HEK293 (cell line): ENCODE measurements around the gene TNRC6A.

Experiments
- CTCF ChIA-PET: fragments of 350-600 bp; formaldehyde crosslinking; extraction: SDS; loops from one replicate; lab custom pipeline; 2021; ENCODE audit warnings: antibody characterized with exemption; lab: Yijun Ruan, JAX
- POLR2A ChIA-PET: fragments of 300-600 bp; formaldehyde crosslinking; extraction: SDS; loops from one replicate; lab custom pipeline; 2020; ENCODE audit warnings: antibody characterized with exemption, inconsistent platforms; lab: Yijun Ruan, JAX
- H3K27ac ChIP-seq: fragments of 200-500 bp; sonication (Bioruptor generic); 2 replicates; pipeline ENCODE4 v1.5.1; 2014; ENCODE audit warnings: low read depth, low read length, control low read depth, inconsistent platforms; ENCODE audit errors: extremely low read depth
- H3K36me3 ChIP-seq, 2 experiments: fragments of 200-500 bp in 1 of 2; sonication (Bioruptor generic) in 1 of 2; 1 replicate in 1 of 2; 2 replicates in 1 of 2; pipeline ENCODE4 v1.5.1; 2014 to 2017; ENCODE audit warnings: inconsistent platforms in 2 of 2, low read length in 2 of 2; ENCODE audit not compliant: control insufficient read depth in 2 of 2, insufficient read depth in 1 of 2
- H3K4me1 ChIP-seq: fragments of 200-500 bp; sonication (Bioruptor generic); 2 replicates; pipeline ENCODE4 v1.5.1; 2014; ENCODE audit warnings: mild to moderate bottlenecking, low read length, inconsistent platforms; ENCODE audit not compliant: control insufficient read depth, insufficient read depth
- H3K4me3 ChIP-seq: 2 replicates; pipeline ENCODE4 v1.5.1; 2011; ENCODE audit warnings: low read depth, mild to moderate bottlenecking, control low read depth, low read length, moderate library complexity
- H3K9me3 ChIP-seq: fragments of 200-500 bp; sonication (Bioruptor generic); 2 replicates; pipeline ENCODE4 v1.5.1; 2014; ENCODE audit warnings: low read depth, low read length, inconsistent platforms; ENCODE audit not compliant: control insufficient read depth, insufficient read depth
- GLI4 ChIP-seq: fragments of 450-650 bp; formaldehyde crosslinking; IDR thresholded peaks from 2 replicates; pipeline ENCODE4 v1.5.1; 2016; ENCODE audit warnings: missing biosample characterization, missing genetic modification characterization
- GLIS1 ChIP-seq: fragments of 450-650 bp; formaldehyde crosslinking; IDR thresholded peaks from 2 replicates; pipeline ENCODE4 v1.5.1; 2016; ENCODE audit warnings: missing biosample characterization, missing genetic modification characterization
- IKZF3 ChIP-seq: fragments of 450-650 bp; IDR thresholded peaks from 2 replicates; pipeline ENCODE4 v1.5.0; 2018; ENCODE audit warnings: missing biosample characterization, mild to moderate bottlenecking, missing genetic modification characterization, moderate library complexity
- MYNN ChIP-seq: fragments of 450-650 bp; formaldehyde crosslinking; IDR thresholded peaks from 2 replicates; pipeline ENCODE4 v1.5.1; 2016; ENCODE audit warnings: missing biosample characterization, missing genetic modification characterization, borderline replicate concordance
- PBX3 ChIP-seq: sonication (generic); formaldehyde crosslinking; IDR thresholded peaks from 2 replicates; pipeline ENCODE4 v1.8.1; 2022; ENCODE audit warnings: mild to moderate bottlenecking, moderate library complexity, missing genetic modification reagents
- PRDM10 ChIP-seq: fragments of 450-650 bp; formaldehyde crosslinking; IDR thresholded peaks from 2 replicates; pipeline ENCODE4 v1.5.1; 2016; ENCODE audit warnings: missing biosample characterization, missing genetic modification characterization
- SCRT2 ChIP-seq: fragments of 450-650 bp; formaldehyde crosslinking; IDR thresholded peaks from 2 replicates; pipeline ENCODE4 v1.5.1; 2016; ENCODE audit warnings: missing biosample characterization, missing genetic modification characterization
- TRIM28 ChIP-seq: IDR thresholded peaks from 2 replicates; pipeline ENCODE4 v1.6.1; 2011; ENCODE audit warnings: low read length, control low read depth, borderline replicate concordance
- ZBTB1 ChIP-seq: fragments of 450-650 bp; formaldehyde crosslinking; IDR thresholded peaks from 2 replicates; pipeline ENCODE4 v1.5.1; 2016; ENCODE audit warnings: missing biosample characterization, missing genetic modification characterization
- ZBTB17 ChIP-seq: fragments of 450-650 bp; formaldehyde crosslinking; IDR thresholded peaks from 2 replicates; pipeline ENCODE4 v1.5.1; 2016; ENCODE audit warnings: missing biosample characterization, missing genetic modification characterization
- ZFP37 ChIP-seq: fragments of 450-650 bp; formaldehyde crosslinking; IDR thresholded peaks from 2 replicates; pipeline ENCODE4 v1.5.1; 2016; ENCODE audit warnings: missing biosample characterization, missing genetic modification characterization
- ZFP41 ChIP-seq: fragments of 450-650 bp; formaldehyde crosslinking; IDR thresholded peaks from 2 replicates; pipeline ENCODE4 v1.5.1; 2016; ENCODE audit warnings: missing biosample characterization, missing genetic modification characterization, borderline replicate concordance
- ZNF112 ChIP-seq: fragments of 450-650 bp; formaldehyde crosslinking; IDR thresholded peaks from 2 replicates; pipeline ENCODE4 v1.5.0; 2017; ENCODE audit warnings: missing biosample characterization, missing genetic modification characterization
- ZNF174 ChIP-seq: fragments of 450-650 bp; formaldehyde crosslinking; IDR thresholded peaks from 2 replicates; pipeline ENCODE4 v1.5.0; 2017; ENCODE audit warnings: missing biosample characterization, mild to moderate bottlenecking, missing genetic modification characterization
- ZNF18 ChIP-seq: fragments of 450-650 bp; formaldehyde crosslinking; IDR thresholded peaks from 2 replicates; pipeline ENCODE4 v1.5.1; 2016; ENCODE audit warnings: missing biosample characterization, missing genetic modification characterization
- ZNF211 ChIP-seq: fragments of 450-650 bp; formaldehyde crosslinking; IDR thresholded peaks from 2 replicates; pipeline ENCODE4 v1.5.1; 2016; ENCODE audit warnings: low read depth, missing biosample characterization, missing genetic modification characterization
- ZNF223 ChIP-seq: fragments of 450-650 bp; formaldehyde crosslinking; IDR thresholded peaks from 2 replicates; pipeline ENCODE4 v1.5.1; 2016; ENCODE audit warnings: missing biosample characterization, missing genetic modification characterization
- ZNF23 ChIP-seq: fragments of 450-650 bp; formaldehyde crosslinking; IDR thresholded peaks from 2 replicates; pipeline ENCODE4 v1.5.1; 2016; ENCODE audit warnings: missing biosample characterization, missing genetic modification characterization, borderline replicate concordance
- ZNF280D ChIP-seq: fragments of 450-650 bp; formaldehyde crosslinking; IDR thresholded peaks from 2 replicates; pipeline ENCODE4 v1.5.1; 2016; ENCODE audit warnings: missing biosample characterization, missing genetic modification characterization
- ZNF335 ChIP-seq: fragments of 450-650 bp; formaldehyde crosslinking; conservative IDR thresholded peaks from 2 replicates; pipeline ENCODE4 v1.5.1; 2016; ENCODE audit warnings: missing biosample characterization, missing genetic modification characterization
- ZNF391 ChIP-seq: fragments of 450-650 bp; formaldehyde crosslinking; IDR thresholded peaks from 2 replicates; pipeline ENCODE4 v1.5.1; 2016; ENCODE audit warnings: low read depth, missing biosample characterization, missing genetic modification characterization, borderline replicate concordance
- ZNF544 ChIP-seq: fragments of 450-650 bp; formaldehyde crosslinking; IDR thresholded peaks from 2 replicates; pipeline ENCODE4 v1.5.0; 2017; ENCODE audit warnings: missing biosample characterization, missing genetic modification characterization
- ZNF600 ChIP-seq: fragments of 450-650 bp; formaldehyde crosslinking; IDR thresholded peaks from 2 replicates; pipeline ENCODE4 v1.5.1; 2016; ENCODE audit warnings: missing biosample characterization, missing genetic modification characterization
- ZNF629 ChIP-seq: fragments of 450-650 bp; formaldehyde crosslinking; IDR thresholded peaks from 2 replicates; pipeline ENCODE4 v1.5.1; 2017; ENCODE audit warnings: missing biosample characterization, missing genetic modification characterization
- ZNF660 ChIP-seq: fragments of 450-650 bp; IDR thresholded peaks from 2 replicates; pipeline ENCODE4 v1.5.1; 2018; ENCODE audit warnings: missing biosample characterization, mild to moderate bottlenecking, missing genetic modification characterization
- ZNF776 ChIP-seq: fragments of 450-650 bp; formaldehyde crosslinking; IDR thresholded peaks from 2 replicates; pipeline ENCODE4 v1.5.0; 2017; ENCODE audit warnings: missing biosample characterization, missing genetic modification characterization, borderline replicate concordance
- ZNF777 ChIP-seq: fragments of 450-650 bp; formaldehyde crosslinking; IDR thresholded peaks from 2 replicates; pipeline ENCODE4 v1.5.1; 2017; ENCODE audit warnings: missing biosample characterization, missing genetic modification characterization, borderline replicate concordance
- ZNF830 ChIP-seq: fragments of 450-650 bp; IDR thresholded peaks from 2 replicates; pipeline ENCODE4 v1.5.0; 2018; ENCODE audit warnings: missing biosample characterization, missing genetic modification characterization, low read depth, mild to moderate bottlenecking, moderate library complexity
- ZSCAN23 ChIP-seq: fragments of 450-650 bp; formaldehyde crosslinking; IDR thresholded peaks from 2 replicates; pipeline ENCODE4 v1.5.1; 2016; ENCODE audit warnings: missing biosample characterization, missing genetic modification characterization

TNRC6A gene

GRCh38 chr16:24748242-24748641 is 18.8 kb downstream of the TNRC6A start:
- no peaks in the 10 kb centered on the region; a peak in 1 of 3 replicates for H3K36me3 ChIP-seq
- no peak overlapping the region for H3K27ac ChIP-seq
- POLR2A ChIA-PET, result no interaction called here
- CTCF ChIA-PET, result interaction anchor here (0.6 kb wide), 1 partner anchor 53 kb away, joined by 3 read pairs; no protein-coding TSS in a partner anchor
- H3K4me3 ChIP-seq, result no peak overlapping the region
- no peaks in the 10 kb centered on the region for H3K9me3 ChIP-seq
- H3K4me1 ChIP-seq, result peaks cover 11% of the 10 kb centered on the region
- no peak for TF ChIP-seq ZNF391 (tag by site-specific recombination)
- TF ChIP-seq ZNF776 (tag by site-specific recombination), result no peak
- TF ChIP-seq TRIM28, result no peak
- no peak for TF ChIP-seq ZFP41 (tag by site-specific recombination)
- TF ChIP-seq ZBTB17, result peak; percentile 71
- TF ChIP-seq ZNF280D (tag by site-specific recombination), result no peak
- TF ChIP-seq ZNF335, result no peak
- no peak for TF ChIP-seq ZBTB1
- TF ChIP-seq ZNF830, result no peak
- TF ChIP-seq GLI4 (tag by site-specific recombination), result no peak
- TF ChIP-seq SCRT2, result peak; percentile 82
- peak; percentile 82 for TF ChIP-seq ZNF600 (tag by site-specific recombination)
- no peak for TF ChIP-seq ZSCAN23 (tag by site-specific recombination)
- TF ChIP-seq ZNF18 (tag by site-specific recombination), result peak; percentile 46; the same call in 1 of the 2 replicates
- no peak for TF ChIP-seq ZFP37
- no peak for TF ChIP-seq ZNF23 (tag by site-specific recombination)
- peak; percentile 86; the same call in 1 of the 2 replicates for TF ChIP-seq ZNF660 (tag by site-specific recombination)
- no peak for TF ChIP-seq ZNF174
- 0 out of 2 replicates have a peak, but pooled peaks have one; percentile 42 for TF ChIP-seq GLIS1 (tag by site-specific recombination)
- no peak for TF ChIP-seq ZNF544
- TF ChIP-seq ZNF112, result no peak
- no peak for TF ChIP-seq ZNF223 (tag by site-specific recombination)
- TF ChIP-seq PRDM10 (tag by site-specific recombination), result peak; percentile 29; the same call in 1 of the 2 replicates
- no peak for TF ChIP-seq MYNN (tag by site-specific recombination)
- TF ChIP-seq PBX3 (CRISPR knock-in tag), result no peak
- TF ChIP-seq ZNF629 (tag by site-specific recombination), result peak; percentile 54; the same call in 1 of the 2 replicates
- TF ChIP-seq IKZF3 (tag by site-specific recombination), result peak; percentile 11; the same call in 1 of the 2 replicates
- TF ChIP-seq ZNF777 (tag by site-specific recombination), result no peak
- TF ChIP-seq ZNF211 (tag by site-specific recombination), result no peak
